MM.1S (cell line): Measurements from ENCODE around the gene NFATC3.

Experiments
- DNase-seq: peaks from one replicate; pipeline ENCODE4 v3.0.0-alpha.2; 2015
- H2AFZ ChIP-seq: fragments of 300-600 bp; sonication (generic); 2 replicates; pipeline ENCODE4 v1.6.0; 2016; ENCODE audit warnings: antibody characterized with exemption, low read length
- H3F3A ChIP-seq: fragments of 300-600 bp; sonication (generic); 2 replicates; pipeline ENCODE4 v1.6.1; 2016; ENCODE audit warnings: mild to moderate bottlenecking, antibody characterized with exemption, low read length, moderate library complexity, mixed read lengths; ENCODE audit not compliant: insufficient read depth
- H3K27ac ChIP-seq: fragments of 300-600 bp; sonication (generic); 2 replicates; pipeline ENCODE4 v1.5.1; 2016; ENCODE audit warnings: mild to moderate bottlenecking, low read length
- H3K27me3 ChIP-seq: fragments of 300-600 bp; sonication (generic); replicated peaks from 2 replicates; pipeline ENCODE4 v1.6.0; 2016; ENCODE audit warnings: low read length; ENCODE audit not compliant: insufficient read depth
- H3K36me3 ChIP-seq: fragments of 300-600 bp; sonication (generic); replicated peaks from 2 replicates; pipeline ENCODE4 v1.6.1; 2016; ENCODE audit warnings: mild to moderate bottlenecking, low read length, mixed read lengths; ENCODE audit not compliant: insufficient read depth
- H3K4me1 ChIP-seq: fragments of 300-600 bp; sonication (generic); 2 replicates; pipeline ENCODE4 v1.6.1; 2016; ENCODE audit warnings: low read length, mixed read lengths
- H3K4me2 ChIP-seq: fragments of 300-600 bp; sonication (generic); 2 replicates; pipeline ENCODE4 v1.6.0; 2016; ENCODE audit warnings: low read depth, low read length
- H3K4me3 ChIP-seq: fragments of 300-600 bp; sonication (generic); 2 replicates; pipeline ENCODE4 v1.5.1; 2016; ENCODE audit warnings: low read length, mixed read lengths
- H3K79me2 ChIP-seq: fragments of 300-600 bp; sonication (generic); 2 replicates; pipeline ENCODE4 v1.6.1; 2016; ENCODE audit warnings: mixed run types, low read length, mixed read lengths
- H3K9ac ChIP-seq: fragments of 300-600 bp; sonication (generic); 2 replicates; pipeline ENCODE4 v1.6.1; 2016; ENCODE audit warnings: low read length, mixed read lengths
- H3K9me2 ChIP-seq: fragments of 300-600 bp; sonication (generic); replicated peaks from 2 replicates; pipeline ENCODE4 v1.6.1; 2016; ENCODE audit warnings: mild to moderate bottlenecking, low read length, mixed read lengths; ENCODE audit not compliant: insufficient read depth
- H3K9me3 ChIP-seq: fragments of 300-600 bp; sonication (generic); replicated peaks from 2 replicates; pipeline ENCODE4 v1.6.1; 2016; ENCODE audit warnings: mild to moderate bottlenecking, low read length, mixed read lengths; ENCODE audit not compliant: insufficient read depth
- H4K20me1 ChIP-seq: fragments of 300-600 bp; sonication (generic); 2 replicates; pipeline ENCODE4 v1.6.1; 2016; ENCODE audit warnings: mild to moderate bottlenecking, low read length, moderate library complexity, mixed read lengths; ENCODE audit not compliant: insufficient read depth
- CTCF ChIP-seq: fragments of 300-600 bp; sonication (generic); IDR thresholded peaks from 2 replicates; pipeline ENCODE4 v1.5.1; 2016; ENCODE audit warnings: antibody characterized with exemption, low read length, mixed read lengths
- EZH2 ChIP-seq: fragments of 300-600 bp; sonication (generic); optimal IDR thresholded peaks from 2 replicates; pipeline ENCODE3; 2017; ENCODE audit warnings: low read depth, mild to moderate bottlenecking, antibody characterized with exemption, low read length, mixed read lengths
- EZH2phosphoT487 ChIP-seq: fragments of 300-600 bp; sonication (generic); IDR thresholded peaks from 2 replicates; pipeline ENCODE4 v1.6.1; 2018; ENCODE audit warnings: antibody characterized with exemption, low read length

Gene NFATC3

GRCh38 chr16:68079626-68080344, 5.4 kb upstream of the NFATC3 start:
- Histone ChIP-seq H3F3A (0 out of 2 replicates have a peak, but pooled peaks cover 10% of the 10 kb centered on the region), H3K4me1 (peaks cover 8% of the 10 kb centered on the region), H3K79me2 (no peaks in the 10 kb centered on the region), H3K4me3 (no peak overlapping the region), H3K9me2 (no peaks in the 10 kb centered on the region), H3K9me3 (no peaks in the 10 kb centered on the region), H3K27ac (no peak overlapping the region), H3K27me3 (no peaks in the 10 kb centered on the region), H2AFZ (no peak overlapping the region), H4K20me1 (no peaks in the 10 kb centered on the region), H3K9ac (no peak overlapping the region), H3K36me3 (no peaks in the 10 kb centered on the region), H3K4me2 (no peak overlapping the region)
- no peak for DNase-seq
- no peak for TF ChIP-seq EZH2phosphoT487
- no peak for TF ChIP-seq EZH2
- no peak for TF ChIP-seq CTCF

- Histone ChIP-seq H3K27me3 (no peaks in the 10 kb centered on the region), H2AFZ (no peak overlapping the region), H3K4me3 (no peak overlapping the region), H3F3A (peaks cover 27% of the 10 kb centered on the region), H3K9me3 (no peaks in the 10 kb centered on the region), H3K36me3 (no peaks in the 10 kb centered on the region), H3K27ac (no peak overlapping the region), H4K20me1 (no peaks in the 10 kb centered on the region), H3K79me2 (peaks cover 16% of the 10 kb centered on the region), H3K4me1 (peaks cover 8% of the 10 kb centered on the region), H3K4me2 (no peak overlapping the region), H3K9ac (no peak overlapping the region), H3K9me2 (no peaks in the 10 kb centered on the region)
- TF ChIP-seq EZH2phosphoT487 (no peak), CTCF (no peak), EZH2 (no peak)
- DNase-seq, result no peak
Observed at GRCh38 chr16:68081861-68082628, 3.1 kb upstream of the NFATC3 start.

GRCh38 chr16:68082629-68083238, 2.4 kb upstream of the NFATC3 start:
- 0 out of 2 replicates have a peak, but pooled peaks cover 1% of the 10 kb centered on the region for H4K20me1 ChIP-seq
- no peak overlapping the region for H2AFZ ChIP-seq
- no peak overlapping the region for H3K4me2 ChIP-seq
- peaks cover 23% of the 10 kb centered on the region for H3K79me2 ChIP-seq
- H3F3A ChIP-seq, result peaks cover 30% of the 10 kb centered on the region
- H3K9me3 ChIP-seq, result no peaks in the 10 kb centered on the region
- no peaks in the 10 kb centered on the region for H3K36me3 ChIP-seq
- H3K9me2 ChIP-seq, result no peaks in the 10 kb centered on the region
- TF ChIP-seq EZH2phosphoT487 (no peak), CTCF (no peak), EZH2 (no peak)
- no peak overlapping the region for H3K4me3 ChIP-seq
- DNase-seq, result no peak
- H3K4me1 ChIP-seq, result peaks cover 10% of the 10 kb centered on the region
- H3K9ac ChIP-seq, result no peak overlapping the region
- H3K27me3 ChIP-seq, result no peaks in the 10 kb centered on the region
- no peak overlapping the region for H3K27ac ChIP-seq
